Anterior cingulate cortex (tissue), 58 donors: ENCODE data around the gene CC2D2B.
A peak's percentile ranks its signal among the peaks of the same experiment; 100 is the strongest.
"Not testable (repeated sequence)": the region's sequence is repeated elsewhere in the genome, so short reads cannot be mapped to it uniquely, and the experiment has no call there.

Experiments used
- DNase-seq, 58 donors: peaks; one replicate each; lab custom pipeline; 2025; lab: John Stamatoyannopoulos, UW

Gene CC2D2B

GRCh38 chr10:95906677-95907455 lies 909 bp upstream of the CC2D2B start:
- DNase-seq, result peak in 54 of 58 donors; percentile 3 to 64 (median 26)

DNA sequence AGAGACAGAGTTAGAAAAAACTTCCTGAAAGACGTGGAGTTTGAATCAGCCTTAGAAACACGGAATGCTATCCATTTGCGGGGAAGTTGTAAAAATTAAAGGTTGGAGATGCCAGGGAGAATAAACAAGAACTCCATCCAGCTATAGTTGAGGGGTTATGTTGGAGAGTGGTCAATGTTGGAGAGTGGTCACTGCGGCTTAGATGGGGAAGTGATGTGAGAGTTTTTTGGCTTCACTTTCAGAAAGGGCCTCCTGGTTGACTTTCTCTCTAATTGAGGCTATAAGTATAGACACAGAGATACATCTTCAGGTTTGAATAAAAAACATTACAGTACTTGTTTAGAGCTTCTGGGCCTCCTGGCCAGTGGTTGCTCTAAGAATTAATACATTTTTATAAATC lies 675 bp downstream of the CC2D2B start:
- no peak for DNase-seq

DNA sequence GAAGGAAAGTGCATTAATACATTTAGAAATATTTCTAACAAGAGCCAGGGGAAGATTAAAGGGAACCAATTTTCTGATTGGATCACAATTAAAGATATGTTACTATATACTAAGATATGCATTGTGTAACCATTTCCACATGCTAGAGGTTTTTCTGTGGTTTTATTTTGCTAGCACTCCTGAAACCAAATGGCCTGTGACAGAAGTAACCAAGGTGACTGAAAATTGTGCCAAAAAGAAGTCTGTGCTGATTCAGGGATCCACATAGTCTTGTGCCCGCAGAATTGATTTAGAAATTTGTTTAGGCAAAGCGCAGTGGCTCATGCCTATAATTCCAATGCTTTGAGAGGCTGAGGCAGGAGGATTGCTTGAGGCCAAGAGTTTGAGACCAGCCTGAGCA lies 1.8 kb downstream of the CC2D2B start:
- no peak for DNase-seq

- DNase-seq, result not testable (repeated sequence)
Observed at GRCh38 chr10:95916039-95916438, 8.3 kb downstream of the CC2D2B start.

DNA sequence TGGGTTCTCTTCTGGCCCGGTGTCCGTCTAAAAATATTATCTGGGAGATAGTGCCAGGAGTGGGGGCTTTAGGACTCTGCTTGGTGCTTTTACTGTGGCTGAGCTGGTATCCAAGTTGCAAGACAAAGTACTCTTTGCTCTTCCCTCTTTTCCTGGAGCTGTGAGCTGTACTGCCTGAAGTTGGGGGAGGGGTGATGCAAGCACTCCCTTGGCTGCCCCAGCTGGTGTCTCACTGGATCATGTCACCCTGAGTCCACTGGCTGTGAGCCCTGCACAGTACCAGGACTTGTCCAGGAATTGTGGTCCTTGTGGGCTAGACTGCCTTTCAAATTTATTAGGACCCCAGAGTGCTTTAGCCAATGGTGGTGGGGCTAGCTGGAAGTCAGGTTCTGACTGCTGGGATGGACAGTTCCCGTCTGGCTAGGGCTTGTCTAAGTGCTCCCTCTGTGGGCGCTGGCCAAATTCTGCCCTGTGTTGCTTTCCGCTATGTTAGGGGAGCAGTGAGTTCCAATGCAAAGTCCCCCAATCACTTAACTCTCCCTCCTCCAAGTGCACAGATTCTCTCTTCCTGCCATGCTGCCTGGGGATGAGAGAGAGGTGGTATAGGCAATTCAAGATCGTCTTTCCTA lies 13.1 kb downstream of the CC2D2B start:
- DNase-seq, result no peak

GRCh38 chr10:95925033-95925432 lies 17.3 kb downstream of the CC2D2B start:
- no peak for DNase-seq

GRCh38 chr10:95935429-95935828 lies 27.7 kb downstream of the CC2D2B start:
- no peak for DNase-seq

GRCh38 chr10:95941115-95941514 lies 33.3 kb downstream of the CC2D2B start:
- DNase-seq, result no peak

- DNase-seq, result no peak
Observed at GRCh38 chr10:95963202-95963990, 55.6 kb downstream of the CC2D2B start.

GRCh38 chr10:95963991-95964389 lies 56.2 kb downstream of the CC2D2B start:
- DNase-seq, result no peak

DNA sequence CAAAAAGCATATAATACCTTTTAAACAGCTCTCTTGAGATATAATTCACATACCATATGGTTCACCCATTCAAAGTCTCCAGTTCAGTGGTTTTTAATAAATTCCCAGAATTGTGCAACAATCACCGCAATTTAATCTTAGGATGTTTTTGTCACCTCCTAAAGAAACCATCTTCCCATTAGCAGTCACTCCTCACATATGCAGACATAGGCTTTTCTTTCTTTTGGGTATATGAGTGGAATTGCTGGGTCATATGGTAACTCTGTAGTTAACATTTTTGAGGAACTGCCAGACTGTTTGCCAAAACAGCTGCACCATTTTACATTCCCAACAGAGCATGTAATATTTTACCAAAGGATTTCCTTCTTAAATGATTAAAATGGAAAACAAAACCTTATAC lies 57.0 kb downstream of the CC2D2B start:
- no peak for DNase-seq

GRCh38 chr10:95976362-95977229 lies 68.8 kb downstream of the CC2D2B start:
- DNase-seq, result no peak

DNA sequence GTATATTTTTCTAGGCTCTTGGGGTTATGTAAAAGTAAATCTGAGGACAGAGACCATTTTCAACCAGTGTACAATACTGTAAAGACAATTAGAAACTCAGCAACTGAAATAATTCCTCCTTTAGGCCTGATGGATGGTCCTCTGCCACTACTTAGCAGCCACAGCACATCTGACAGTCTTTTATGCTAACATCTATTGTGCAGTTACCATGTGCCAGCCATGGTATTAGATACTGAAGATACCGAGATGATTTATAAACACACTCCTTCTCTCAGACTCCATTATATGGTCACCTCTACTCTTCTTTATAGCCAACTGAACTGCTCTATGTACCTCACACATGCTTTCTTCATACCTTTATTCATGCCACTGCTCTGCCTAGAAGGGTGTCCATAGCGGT lies 74.4 kb downstream of the CC2D2B start:
- no peak for DNase-seq

DNA sequence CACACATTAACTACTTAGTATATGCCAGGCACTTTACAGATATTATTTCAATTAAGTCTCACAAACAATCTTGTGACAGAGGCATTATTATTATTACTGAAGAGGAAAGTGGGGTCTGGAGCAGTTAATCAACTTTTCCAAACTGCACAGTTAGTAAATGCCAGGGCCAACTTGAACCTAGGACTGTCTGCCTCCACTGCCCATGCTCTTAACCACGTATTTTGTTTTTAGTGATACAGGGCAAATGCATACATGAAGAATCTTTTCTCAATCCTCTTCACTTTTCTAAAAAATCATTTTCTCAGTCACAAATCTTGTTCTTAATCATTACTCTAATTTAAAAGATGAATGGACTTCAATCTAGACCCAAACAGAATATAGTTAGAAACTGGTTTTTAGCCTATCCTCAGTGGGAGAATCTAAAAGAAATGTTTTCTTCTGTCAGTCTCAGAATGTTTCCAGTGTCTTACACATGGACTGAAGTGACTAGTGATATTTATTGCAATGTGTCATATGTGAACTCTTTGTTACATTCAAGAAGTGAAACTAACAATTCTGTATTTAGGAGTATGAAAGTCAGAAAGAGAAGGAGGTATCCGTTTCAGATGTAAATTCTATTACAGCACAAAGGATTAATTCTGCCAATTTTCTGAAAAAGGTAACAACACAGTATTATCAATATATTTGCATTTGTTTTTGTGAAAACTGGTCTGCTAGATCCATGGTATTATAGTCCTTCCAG lies 80.1 kb downstream of the CC2D2B start:
- DNase-seq, result no peak

- no peak for DNase-seq
Observed at GRCh38 chr10:95988702-95989101, 80.9 kb downstream of the CC2D2B start.

GRCh38 chr10:95994376-95994775 lies 86.6 kb downstream of the CC2D2B start:
- DNase-seq, result not testable (repeated sequence)

DNA sequence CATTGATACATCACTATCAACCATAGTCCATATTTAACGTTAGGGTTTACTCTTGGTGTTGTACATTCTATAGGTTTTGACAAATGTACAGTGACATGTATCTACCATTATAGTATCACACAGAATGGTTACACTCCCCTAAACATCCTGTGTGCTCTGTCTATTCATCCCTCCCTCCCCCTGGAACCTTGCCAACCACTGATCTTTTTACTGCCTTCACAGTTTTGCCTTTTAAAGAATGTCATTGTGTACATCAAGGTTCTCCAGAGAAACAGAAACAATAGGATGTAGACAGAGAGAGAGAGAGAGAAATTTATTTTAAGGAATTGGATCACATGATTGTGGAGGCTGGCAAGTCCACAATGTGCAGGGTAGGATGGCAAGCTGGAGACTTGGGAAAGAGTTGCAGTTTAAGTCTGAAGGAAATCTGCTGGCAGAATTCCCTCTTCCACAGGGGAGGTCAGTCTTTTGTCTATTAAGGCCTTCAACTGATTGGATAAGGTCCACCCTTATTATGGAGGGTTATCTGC lies 90.5 kb downstream of the CC2D2B start:
- no peak for DNase-seq

- DNase-seq, result no peak
Observed at GRCh38 chr10:96013956-96014355, 106.2 kb downstream of the CC2D2B start.

DNA sequence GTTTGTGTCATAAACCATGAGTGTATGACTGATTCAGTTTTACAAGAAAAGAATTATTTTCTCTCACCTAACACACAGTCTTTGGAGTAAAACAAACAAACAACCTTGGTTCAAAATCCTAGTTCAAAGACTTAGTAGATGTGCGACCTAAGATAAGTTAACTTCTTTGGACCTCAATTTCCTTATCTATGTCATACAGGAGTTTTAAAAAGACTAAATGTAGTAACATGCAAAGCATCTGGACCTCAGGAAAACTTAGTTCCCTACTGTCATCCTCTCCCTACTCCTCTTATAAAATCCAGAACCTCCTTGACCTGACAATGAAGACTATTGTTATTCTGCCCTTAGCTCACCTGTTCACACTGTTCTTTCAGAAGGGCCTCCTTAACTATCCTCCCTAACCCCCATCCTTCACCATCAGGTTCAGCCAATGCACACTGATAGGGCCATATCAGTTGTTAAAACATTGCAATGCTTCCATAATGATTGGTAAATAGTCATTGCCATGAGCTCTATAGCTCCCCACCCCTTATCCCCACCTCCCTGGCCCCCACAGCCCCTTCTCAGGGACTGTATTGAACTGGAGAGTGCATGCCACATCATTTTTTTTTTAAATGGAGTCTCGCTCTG lies 106.8 kb downstream of the CC2D2B start:
- DNase-seq, result no peak
